Measurements from ENCODE around the gene SIL1. TPM values are rescaled to one million over a fixed set of nuclear protein-coding genes. Genes with fewer than 3 reads are reported as not detected.
A peak's percentile ranks its signal among the peaks of the same experiment; 100 is the strongest.

The SIL1 gene
- total and polyA plus RNA-seq, 2 of the 8 experiments (the other 6 are each of a cell fraction or from before 2014, with no cell fraction given), result 8.3 to 12.8 TPM

- Histone ChIP-seq H4K20me1 (replicated peaks in 1 of 2; ENCODE audit: control insufficient read depth in 1 of 2, insufficient read depth in 2 of 2, low read length in 2 of 2) (no peaks in the 10 kb centered on the region), H3K79me1 (ENCODE audit: low read depth, low read length) (no peaks in the 10 kb centered on the region; the same call in 1 of the 2 replicates), H3K4ac (replicated peaks; ENCODE audit: insufficient read length, low read depth, low read length) (no peak overlapping the region), H4K91ac (replicated peaks; ENCODE audit: insufficient read length, low read length) (no peak overlapping the region), H2AK5ac (ENCODE audit: low read depth, low read length) (no peak overlapping the region), H3K9me3 (ENCODE audit: insufficient read depth in 2 of 2, low read depth in 1 of 2, low read length in 1 of 2) (no peaks in the 10 kb centered on the region), H2BK120ac (replicated peaks; ENCODE audit: low read depth, low read length) (no peak overlapping the region), H3K79me2 (ENCODE audit: control insufficient read depth in 1 of 2, insufficient read depth in 2 of 2, low read length in 2 of 2) (no peaks in the 10 kb centered on the region), H2BK15ac (ENCODE audit: low read length) (0 out of 2 replicates have a peak overlapping the region, but pooled peaks have one; percentile 29), H3K27ac (ENCODE audit: low read depth, low read length) (no peak overlapping the region), H3K56ac (replicated peaks; ENCODE audit: insufficient read length, low read depth, low read length) (no peak overlapping the region), H3K9ac (replicated peaks in 1 of 4; ENCODE audit: extremely low read depth in 1 of 4, low read depth in 3 of 4, low read length in 3 of 4) (no peak overlapping the region), H3K23me2 (ENCODE audit: low read depth, low read length) (no peaks in the 10 kb centered on the region), H3K23ac (ENCODE audit: insufficient read length) (no peak overlapping the region), H2BK20ac (ENCODE audit: low read length) (no peak overlapping the region), H3K36me3 (ENCODE audit: control insufficient read depth in 2 of 4, insufficient read depth in 4 of 4, low read length in 3 of 4) (no peaks in the 10 kb centered on the region), H3K14ac (ENCODE audit: insufficient read length) (no peak overlapping the region), H4K5ac (ENCODE audit: insufficient read length, low read depth, low read length) (no peak overlapping the region), H4K8ac (ENCODE audit: extremely low read depth, insufficient read depth, low read length) (no peak overlapping the region; the same call in 1 of the 2 replicates), H3K4me3 (ENCODE audit: extremely low read depth in 1 of 4, insufficient read depth in 2 of 4, low read depth in 3 of 4, low read length in 4 of 4) (no peak overlapping the region), H2BK12ac (ENCODE audit: low read depth, low read length) (no peak overlapping the region), H3K4me1 (replicated peaks in 1 of 4; ENCODE audit: control insufficient read depth in 3 of 4, insufficient read depth in 4 of 4, low read length in 3 of 4) (peaks cover 0 to 5% (median 3%) of the 10 kb centered on the region in 4 experiments; a peak in 2 of 7 replicates), H3K18ac (ENCODE audit: extremely low read depth, low read length) (no peak overlapping the region), H3K4me2 (ENCODE audit: insufficient read depth in 1 of 2, low read depth in 2 of 2, low read length in 2 of 2) (no peak overlapping the region), H3K27me3 (replicated peaks in 1 of 4; ENCODE audit: control insufficient read depth in 3 of 4, extremely low read depth in 1 of 4, insufficient read depth in 3 of 4, low read length in 3 of 4) (no peaks in the 10 kb centered on the region), H2BK5ac (ENCODE audit: low read depth, low read length) (no peak overlapping the region), H2AFZ (ENCODE audit: low read length) (no peak overlapping the region)
- DNase-seq (ENCODE audit: low read depth in 1 of 2, low spot score in 2 of 2) (no peak), FAIRE-seq (no peak)
- ChIA-PET CTCF (ENCODE audit: partially characterized antibody) (interaction anchor here (0.5 to 4.1 kb wide), 11 partner anchors 8 to 321 kb away, joined by 3 to 19 read pairs (median 4); no protein-coding TSS in a partner anchor), POLR2A (ENCODE audit: partially characterized antibody) (interaction anchor here (1.4 kb wide), 2 partner anchors 9 to 10 kb away, joined by 3 to 5 read pairs; no protein-coding TSS in a partner anchor)
- 86% methylated on average over 3 of the region's 4 CpGs; no CpG with 5 or more reads in 1 of the 2 experiments for WGBS, 2 experiments (ENCODE audit: extremely low coverage in 1 of 2, insufficient coverage in 1 of 2, insufficient read length in 1 of 2, insufficient replicate concordance in 2 of 2, low coverage in 1 of 2, low lambda C conversion rate in 2 of 2, missing lambda C conversion rate in 1 of 2)
- no peak for TF ChIP-seq SIRT6 (IDR thresholded peaks at IDR 0.05; ENCODE audit: low read length)
- TF ChIP-seq TAF1 (IDR thresholded peaks at IDR 0.05; ENCODE audit: low read depth, low read length), result no peak
Observed at GRCh38 chr5:138954257-138955012, 243.7 kb downstream of the SIL1 start.
